GM12892 (cell line): ENCODE data around the gene MRPL43.
A peak's percentile ranks its signal among the peaks of the same experiment; 100 is the strongest.
"Not testable (repeated sequence)": the region's sequence is repeated elsewhere in the genome, so short reads cannot be mapped to it uniquely, and the experiment has no call there.

Experiments
- DNase-seq: peaks from one replicate; pipeline ENCODE4 v3.0.0; 2011; ENCODE audit not compliant: insufficient read length
- FAIRE-seq: peaks from 2 replicates; lab custom pipeline; 2011; peaks lifted over from hg19 to GRCh38; lab: Jason Lieb, UNC
- POLR2A ChIP-seq: IDR thresholded peaks from 2 replicates; pipeline ENCODE4 v1.6.1; 2011; ENCODE audit warnings: low read depth, low read length, control low read depth
- POLR2AphosphoS5 ChIP-seq: IDR thresholded peaks from 2 replicates; pipeline ENCODE4 v1.6.1; 2011; ENCODE audit warnings: low read depth, low read length, control low read depth
- TAF1 ChIP-seq: IDR thresholded peaks from 2 replicates; pipeline ENCODE4 v1.6.1; 2011; ENCODE audit warnings: low read depth, mild to moderate bottlenecking, control low read depth, low read length, borderline replicate concordance

Gene MRPL43

GRCh38 chr10:100978901-100979195 is 8.4 kb downstream of the MRPL43 start:
- DNase-seq (no peak), FAIRE-seq (no peak)
- TF ChIP-seq POLR2A (no peak), TAF1 (no peak), POLR2AphosphoS5 (no peak)

GRCh38 chr10:100978121-100978900 is 9.0 kb downstream of the MRPL43 start:
- DNase-seq (no peak), FAIRE-seq (no peak)
- no peak for TF ChIP-seq POLR2A
- TF ChIP-seq TAF1: no peak
- TF ChIP-seq POLR2AphosphoS5: no peak

- no peak for TF ChIP-seq POLR2A
- no peak for TF ChIP-seq TAF1
- no peak for TF ChIP-seq POLR2AphosphoS5
- FAIRE-seq (no peak), DNase-seq (no peak)
Measured at GRCh38 chr10:100977436-100977835, 9.9 kb downstream of the MRPL43 start.

- TF ChIP-seq POLR2A (no peak), POLR2AphosphoS5 (no peak)
- peak; percentile 33 for FAIRE-seq
- DNase-seq: no peak
Measured at GRCh38 chr10:100976906-100977305, 10.4 kb downstream of the MRPL43 start.

- FAIRE-seq, DNase-seq: not testable (repeated sequence)
Measured at GRCh38 chr10:100975397-100975796, 11.9 kb downstream of the MRPL43 start.

- no peak for DNase-seq
- TF ChIP-seq POLR2AphosphoS5: no peak
- no peak for TF ChIP-seq POLR2A
- no peak for TF ChIP-seq TAF1
- FAIRE-seq: no peak
Measured at GRCh38 chr10:100972904-100973535, 14.3 kb downstream of the MRPL43 start.

- DNase-seq (no peak), FAIRE-seq (no peak)
- TF ChIP-seq POLR2A: no peak
- TF ChIP-seq TAF1: no peak
- TF ChIP-seq POLR2AphosphoS5: no peak
Measured at GRCh38 chr10:100972115-100972903, 15.0 kb downstream of the MRPL43 start.

GRCh38 chr10:100970914-100971811 is 16.1 kb downstream of the MRPL43 start:
- TF ChIP-seq TAF1 (no peak), POLR2AphosphoS5 (no peak), POLR2A (no peak)
- FAIRE-seq: no peak
- DNase-seq: no peak

GRCh38 chr10:100970076-100970913 is 17.0 kb downstream of the MRPL43 start:
- no peak for TF ChIP-seq TAF1
- TF ChIP-seq POLR2A: no peak
- no peak for TF ChIP-seq POLR2AphosphoS5
- DNase-seq: no peak
- FAIRE-seq: no peak

GRCh38 chr10:100969187-100970075 is 17.9 kb downstream of the MRPL43 start, which contains the start of gene SEMA4G:
Gene SEMA4G (plus strand): TSS chr10:100969504. CDS start chr10:100972913, 3,409 bp downstream.
- DNase-seq: peak; percentile 61
- TF ChIP-seq POLR2AphosphoS5 (no peak), POLR2A (no peak), TAF1 (no peak)
- no peak for FAIRE-seq
